Right forelimb (tissue), 1 donor: ENCODE data around the gene TICAM2.

Experiments
- DNase-seq: peaks from one replicate; pipeline ENCODE4 v3.0.0-alpha.2; 2018

TICAM2 gene

GRCh38 chr5:115605436-115605835 is 3.2 kb upstream of the TICAM2 start:
- DNase-seq, result no peak

- no peak for DNase-seq
Observed at GRCh38 chr5:115602591-115603125, 379 bp upstream of the TICAM2 start.

DNA sequence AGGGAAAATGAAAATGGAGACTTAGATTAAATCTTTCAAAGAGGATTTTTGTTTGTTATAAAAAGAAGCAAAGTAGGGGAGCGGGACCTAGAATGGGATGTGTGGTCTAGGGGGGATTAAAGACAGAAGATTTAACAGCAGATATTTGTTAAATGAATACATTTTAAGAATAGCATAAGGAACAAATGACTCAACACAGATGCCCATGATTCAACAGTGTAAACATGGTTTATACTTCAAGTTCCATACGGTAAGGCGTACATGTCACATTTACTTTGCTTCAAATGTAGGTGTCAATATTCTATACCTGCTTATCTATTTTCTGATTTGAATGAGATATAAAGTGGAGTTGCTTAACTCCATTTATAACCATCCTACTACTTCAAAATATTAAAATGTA is 1.5 kb downstream of the TICAM2 start:
- no peak for DNase-seq

DNA sequence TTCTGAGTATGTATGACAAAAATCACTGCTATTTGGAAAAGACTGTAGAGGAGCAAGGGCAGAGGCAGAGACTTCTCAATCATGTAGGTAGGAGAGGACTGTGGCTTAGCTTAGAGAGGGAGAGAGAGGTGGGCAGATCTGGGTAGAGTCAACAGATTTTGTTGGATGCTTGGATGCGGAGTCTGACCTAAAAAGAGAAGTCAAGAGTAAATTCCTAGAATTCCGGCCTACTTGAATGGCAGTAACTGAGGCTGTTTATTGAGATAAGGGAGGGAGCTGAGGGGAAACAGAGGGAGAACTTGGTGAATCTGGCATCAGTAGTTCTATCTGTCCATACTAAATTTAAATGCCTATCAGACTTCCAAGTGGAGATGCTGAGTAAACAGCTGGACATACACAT is 2.4 kb downstream of the TICAM2 start:
- no peak for DNase-seq

- no peak for DNase-seq
Observed at GRCh38 chr5:115599502-115599901, 2.8 kb downstream of the TICAM2 start.

GRCh38 chr5:115594128-115595047 is 7.9 kb downstream of the TICAM2 start:
- DNase-seq, result no peak

GRCh38 chr5:115589043-115589442 is 13.2 kb downstream of the TICAM2 start:
- DNase-seq, result no peak

- DNase-seq, result no peak
Observed at GRCh38 chr5:115588640-115589039, 13.6 kb downstream of the TICAM2 start.

DNA sequence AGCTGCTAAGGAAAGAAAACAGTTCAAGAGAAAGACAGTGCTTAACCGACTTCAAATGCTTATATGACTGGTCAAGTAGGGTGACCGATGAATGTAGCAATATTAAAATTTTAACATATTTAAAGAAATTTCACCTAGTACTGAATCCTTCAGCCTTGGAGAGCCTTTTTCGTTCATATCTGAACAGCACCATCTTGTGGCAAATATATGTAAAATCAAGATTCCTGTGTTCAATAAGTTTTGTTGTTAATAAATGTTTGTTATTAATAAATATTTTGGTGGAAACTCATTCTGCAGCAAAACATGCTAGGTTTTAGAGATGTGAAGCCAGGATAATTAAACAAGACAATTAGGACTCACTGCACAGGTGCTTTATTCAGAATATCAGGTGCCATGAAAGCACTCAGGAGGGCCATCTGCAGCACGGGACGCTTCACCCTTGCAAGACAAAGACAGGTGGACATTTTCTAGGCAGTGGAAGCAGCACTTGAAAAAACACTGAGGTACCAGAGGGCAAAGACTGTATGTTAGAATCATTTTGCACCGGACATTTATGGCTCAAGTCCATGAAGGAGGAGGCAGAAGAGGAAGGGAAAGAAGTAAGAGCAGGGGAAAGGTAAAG is 15.6 kb downstream of the TICAM2 start:
- no peak for DNase-seq

DNA sequence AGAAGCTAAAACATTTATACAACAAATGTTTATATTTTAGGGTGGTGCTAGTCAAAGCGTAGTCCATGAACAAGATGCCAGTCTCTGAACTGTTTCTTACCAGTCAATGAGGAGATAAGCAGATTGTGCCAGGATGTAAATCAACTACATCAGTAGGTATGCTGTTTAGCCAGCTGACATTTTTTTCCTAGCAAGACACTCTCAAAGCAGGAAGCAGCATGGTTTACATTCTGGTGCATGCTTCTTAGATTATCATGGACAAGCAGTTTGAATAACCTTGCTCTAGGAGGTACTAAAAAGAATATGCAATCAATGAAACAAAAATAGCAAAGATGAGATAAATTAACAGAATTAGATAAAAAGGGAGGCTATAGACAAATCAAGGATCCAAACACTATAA is 17.0 kb downstream of the TICAM2 start:
- no peak for DNase-seq

DNA sequence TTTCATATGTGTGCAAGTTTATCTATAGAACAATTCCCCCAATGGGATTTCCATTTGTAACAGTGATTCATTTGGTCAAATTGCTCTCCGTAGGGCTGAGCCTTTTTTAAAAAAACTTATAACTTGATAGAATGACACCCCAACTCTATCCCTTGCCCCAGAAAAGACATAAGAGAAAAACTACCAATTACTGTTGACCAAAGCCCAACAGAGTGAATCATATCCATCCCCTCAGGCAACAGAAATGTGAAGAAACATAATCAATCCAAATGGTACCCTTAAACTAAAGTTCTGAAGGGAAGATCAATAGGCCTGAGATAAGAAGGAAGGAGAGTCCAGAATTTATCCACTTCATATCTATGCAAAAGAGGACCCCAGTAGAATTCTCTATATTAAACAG is 17.8 kb downstream of the TICAM2 start:
- DNase-seq, result no peak

DNA sequence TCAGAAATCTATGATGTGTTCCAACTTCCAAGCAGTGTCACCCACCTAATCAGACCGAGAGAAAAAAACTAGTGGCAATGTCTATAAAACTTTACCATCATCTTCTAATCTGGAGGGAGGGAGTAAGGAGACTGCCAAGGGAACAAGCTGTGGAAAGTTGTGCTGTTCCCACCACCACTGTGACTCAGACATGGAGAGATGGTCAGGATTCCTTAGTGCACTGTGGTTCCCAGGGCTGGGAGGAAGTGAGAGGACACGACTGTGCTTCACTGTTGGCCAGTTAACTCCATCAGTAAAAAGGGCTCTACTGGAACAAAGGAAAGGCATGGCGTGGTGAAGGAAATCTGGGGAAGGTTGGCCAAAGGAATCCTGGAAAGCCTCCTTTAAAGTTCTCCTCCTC is 18.8 kb downstream of the TICAM2 start:
- DNase-seq, result no peak

DNA sequence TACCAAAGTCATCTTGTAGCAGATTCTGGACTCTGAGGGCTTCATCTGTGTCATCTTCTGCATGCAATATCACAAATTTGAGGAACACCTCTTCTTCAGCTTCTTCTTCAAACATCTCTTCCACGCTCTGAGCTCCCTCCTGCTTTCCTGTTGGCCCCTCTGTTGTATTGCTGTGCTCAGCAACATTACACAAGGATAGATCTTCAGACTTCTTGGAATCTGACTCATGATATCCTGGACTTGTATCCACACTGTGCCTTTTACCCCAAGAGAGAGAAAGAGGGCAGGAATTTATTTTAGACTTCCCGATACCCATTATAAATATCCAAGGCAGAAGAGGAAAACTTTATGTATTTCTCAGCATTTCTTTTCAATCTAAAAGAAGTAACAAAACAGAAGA is 21.3 kb downstream of the TICAM2 start:
- DNase-seq, result no peak

- DNase-seq, result no peak
Observed at GRCh38 chr5:115579747-115580173, 22.5 kb downstream of the TICAM2 start.

GRCh38 chr5:115579216-115579615 is 23.1 kb downstream of the TICAM2 start:
- no peak for DNase-seq

GRCh38 chr5:115578657-115579056 is 23.6 kb downstream of the TICAM2 start:
- no peak for DNase-seq

- DNase-seq, result no peak
Observed at GRCh38 chr5:115577741-115578140, 24.5 kb downstream of the TICAM2 start.

DNA sequence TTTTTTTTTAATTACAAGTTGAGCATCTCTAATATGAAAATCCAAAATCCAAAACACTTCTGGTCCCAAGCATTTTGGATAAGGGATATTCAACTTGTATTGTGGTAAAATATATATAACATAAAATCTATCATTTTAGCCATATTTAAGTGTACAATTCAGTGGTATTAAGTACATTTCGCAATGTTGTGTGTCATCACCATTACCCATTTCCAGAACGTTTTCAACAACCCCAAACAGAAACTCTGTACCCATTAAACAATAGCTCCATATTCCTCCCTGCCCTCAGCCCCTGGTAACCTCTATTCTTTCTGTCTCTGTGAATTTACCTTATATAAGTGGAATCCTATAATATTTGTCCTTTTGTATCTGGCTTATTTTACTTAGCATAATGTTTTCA is 24.9 kb downstream of the TICAM2 start:
- DNase-seq, result no peak

- no peak for DNase-seq
Observed at GRCh38 chr5:115575167-115576070, 26.9 kb downstream of the TICAM2 start.

DNA sequence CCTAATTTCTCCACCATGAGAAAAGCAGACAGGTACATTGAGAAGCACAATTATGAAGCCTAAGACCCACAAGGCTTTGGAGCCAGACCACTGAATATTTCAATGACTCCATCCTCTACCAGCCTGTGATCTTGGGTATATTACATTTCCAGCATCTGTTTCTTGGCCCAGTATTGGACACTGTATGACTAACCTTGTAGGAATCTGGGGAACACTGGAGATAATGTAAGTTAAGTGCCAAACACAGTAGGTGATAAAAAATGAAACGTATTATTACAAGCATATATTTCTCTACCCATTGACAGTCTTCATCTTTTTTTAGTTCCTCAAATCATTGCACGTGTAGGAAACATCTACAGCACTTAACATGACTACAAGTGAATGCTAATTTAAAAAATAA is 29.1 kb downstream of the TICAM2 start:
- DNase-seq, result no peak

GRCh38 chr5:115571441-115571878 is 30.8 kb downstream of the TICAM2 start:
- DNase-seq, result no peak

DNA sequence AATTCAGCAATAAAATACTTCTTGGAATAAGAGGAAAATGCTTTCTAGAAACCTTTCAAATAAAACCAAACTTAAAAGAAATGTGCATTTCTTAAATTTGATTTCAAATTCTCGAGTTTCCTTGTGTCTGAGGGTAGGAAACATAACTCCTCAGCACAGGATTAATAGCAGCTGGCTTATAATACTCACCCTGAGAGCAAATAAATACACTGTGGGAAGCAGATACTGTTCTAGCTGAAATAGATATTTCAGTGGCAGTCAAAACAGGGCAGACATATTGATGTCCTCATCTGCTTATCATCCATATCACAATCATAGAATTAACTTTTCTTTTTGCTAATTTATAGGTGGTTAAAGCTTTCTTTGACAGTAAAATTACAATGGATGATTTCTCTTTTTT is 33.6 kb downstream of the TICAM2 start:
- DNase-seq, result no peak

DNA sequence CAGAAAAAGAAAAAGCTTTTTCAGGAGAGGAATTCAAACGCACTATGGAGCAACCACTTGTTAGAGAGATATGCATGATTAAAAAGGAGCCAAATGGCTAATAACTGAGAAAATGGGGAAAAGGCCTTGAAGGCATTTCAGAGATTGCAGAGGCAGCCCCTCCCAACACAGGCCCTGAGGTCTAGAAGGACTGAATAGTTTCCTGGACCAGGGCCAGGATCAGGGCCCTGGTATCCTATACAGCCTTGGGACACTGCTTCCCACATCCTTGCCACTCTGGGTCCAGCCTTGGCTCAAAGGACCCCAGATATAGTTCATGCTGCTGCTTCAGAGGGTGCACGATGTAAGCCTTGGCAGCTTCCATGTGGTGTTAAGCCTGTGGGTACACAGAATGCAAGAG is 37.0 kb downstream of the TICAM2 start:
- no peak for DNase-seq
